Mononuclear cell (primary cell): ENCODE data around the gene COL26A1. TPM values are rescaled to one million over a fixed set of nuclear protein-coding genes. Genes with fewer than 3 reads are reported as not detected.

Source experiments
- H3K27me3 ChIP-seq: 2 replicates; pipeline ENCODE4 v1.6.0; 2011; ENCODE audit warnings: low read length, control low read depth; ENCODE audit not compliant: insufficient read depth
- H3K4me1 ChIP-seq: 2 replicates; pipeline ENCODE4 v1.5.1; 2011; ENCODE audit warnings: mild to moderate bottlenecking, low read length, control low read depth; ENCODE audit not compliant: insufficient read depth
- H3K4me3 ChIP-seq: 2 replicates; pipeline ENCODE4 v1.5.1; 2011; ENCODE audit warnings: mild to moderate bottlenecking, low read length, moderate library complexity
- H3K9me3 ChIP-seq: 2 replicates; pipeline ENCODE4 v1.5.1; 2011; ENCODE audit warnings: low read depth, mild to moderate bottlenecking, control low read depth, low read length
- total RNA-seq: library from RNA; depleted of rRNA; stranded (reverse); fragments of >200 nt; gene quantifications from one replicate; pipeline ENCODE4 v1.2.3, GENCODE V29; 2012

COL26A1 gene
- total RNA-seq, 1 donor: 0.21 TPM

GRCh38 chr7:101578552-101578951 is 215.9 kb downstream of the COL26A1 start:
- H3K4me1 ChIP-seq: no peaks in the 10 kb centered on the region
- no peaks in the 10 kb centered on the region for H3K27me3 ChIP-seq
- H3K9me3 ChIP-seq: peaks cover under 1% of the 10 kb centered on the region
- no peak overlapping the region for H3K4me3 ChIP-seq

GRCh38 chr7:101580596-101580995 is 217.9 kb downstream of the COL26A1 start:
- H3K4me3 ChIP-seq: no peak overlapping the region

GRCh38 chr7:101581891-101582290 is 219.2 kb downstream of the COL26A1 start:
- Histone ChIP-seq H3K4me3 (no peak overlapping the region), H3K9me3 (no peaks in the 10 kb centered on the region), H3K27me3 (no peaks in the 10 kb centered on the region), H3K4me1 (no peaks in the 10 kb centered on the region)

More at GRCh38 chr7:101580596-101580995, 217.9 kb downstream of the COL26A1 start:
- no peaks in the 10 kb centered on the region for H3K4me1 ChIP-seq
- no peaks in the 10 kb centered on the region for H3K27me3 ChIP-seq
- H3K9me3 ChIP-seq: no peaks in the 10 kb centered on the region

GRCh38 chr7:101582971-101583370 is 220.3 kb downstream of the COL26A1 start:
- H3K27me3 ChIP-seq: no peaks in the 10 kb centered on the region
- no peaks in the 10 kb centered on the region for H3K9me3 ChIP-seq
- H3K4me3 ChIP-seq: no peak overlapping the region
- no peaks in the 10 kb centered on the region for H3K4me1 ChIP-seq

GRCh38 chr7:101586078-101586905 is 223.6 kb downstream of the COL26A1 start:
- Histone ChIP-seq H3K9me3 (no peaks in the 10 kb centered on the region), H3K27me3 (no peaks in the 10 kb centered on the region), H3K4me3 (no peak overlapping the region), H3K4me1 (no peaks in the 10 kb centered on the region)

- H3K27me3 ChIP-seq: no peaks in the 10 kb centered on the region
- H3K9me3 ChIP-seq: no peaks in the 10 kb centered on the region
- H3K4me1 ChIP-seq: no peaks in the 10 kb centered on the region
- H3K4me3 ChIP-seq: no peak overlapping the region
These were observed 224.4 kb downstream of the COL26A1 start for GRCh38 chr7:101586906-101587677.

- Histone ChIP-seq H3K4me1 (no peaks in the 10 kb centered on the region), H3K27me3 (no peaks in the 10 kb centered on the region), H3K4me3 (no peak overlapping the region), H3K9me3 (no peaks in the 10 kb centered on the region)
These were observed 225.7 kb downstream of the COL26A1 start for GRCh38 chr7:101588131-101588935.

- no peaks in the 10 kb centered on the region for H3K9me3 ChIP-seq
- H3K27me3 ChIP-seq: no peaks in the 10 kb centered on the region
- no peak overlapping the region for H3K4me3 ChIP-seq
- no peaks in the 10 kb centered on the region for H3K4me1 ChIP-seq
These were observed 226.4 kb downstream of the COL26A1 start for GRCh38 chr7:101589052-101589451.

GRCh38 chr7:101589976-101590662 is 227.4 kb downstream of the COL26A1 start:
- no peaks in the 10 kb centered on the region for H3K9me3 ChIP-seq
- H3K27me3 ChIP-seq: no peaks in the 10 kb centered on the region
- no peak overlapping the region for H3K4me3 ChIP-seq
- H3K4me1 ChIP-seq: no peaks in the 10 kb centered on the region

GRCh38 chr7:101590663-101591435 is 228.2 kb downstream of the COL26A1 start:
- Histone ChIP-seq H3K9me3 (no peaks in the 10 kb centered on the region), H3K27me3 (no peaks in the 10 kb centered on the region), H3K4me3 (no peak overlapping the region), H3K4me1 (no peaks in the 10 kb centered on the region)

- Histone ChIP-seq H3K27me3 (no peaks in the 10 kb centered on the region), H3K4me3 (no peak overlapping the region), H3K9me3 (no peaks in the 10 kb centered on the region), H3K4me1 (no peaks in the 10 kb centered on the region)
These were observed 228.8 kb downstream of the COL26A1 start for GRCh38 chr7:101591504-101591903.

- Histone ChIP-seq H3K27me3 (no peaks in the 10 kb centered on the region), H3K4me1 (no peaks in the 10 kb centered on the region), H3K9me3 (no peaks in the 10 kb centered on the region), H3K4me3 (no peak overlapping the region)
These were observed 230.9 kb downstream of the COL26A1 start for GRCh38 chr7:101593556-101593955.

- Histone ChIP-seq H3K4me1 (no peaks in the 10 kb centered on the region), H3K4me3 (no peak overlapping the region), H3K9me3 (no peaks in the 10 kb centered on the region), H3K27me3 (no peaks in the 10 kb centered on the region)
These were observed 232.1 kb downstream of the COL26A1 start for GRCh38 chr7:101594790-101595189.

- H3K27me3 ChIP-seq: no peaks in the 10 kb centered on the region
- no peak overlapping the region for H3K4me3 ChIP-seq
- H3K9me3 ChIP-seq: no peaks in the 10 kb centered on the region
- H3K4me1 ChIP-seq: no peaks in the 10 kb centered on the region
These were observed 232.6 kb downstream of the COL26A1 start for GRCh38 chr7:101595246-101595645.
